Prostate gland (tissue), 2 donors: ENCODE measurements around the gene HADHA.

Experiments used
- POLR2A ChIP-seq: fragments of 450-650 bp; IDR thresholded peaks from one replicate; pipeline ENCODE4 v1.6.1; 2016; ENCODE audit warnings: antibody characterized with exemption, mild to moderate bottlenecking
- TF ChIP-seq, protein P1 (sequence below), 4 experiments: fragments of 200-600 bp in 2 of 4; fragments of 450-650 bp in 2 of 4; sonication (generic) in 2 of 4; IDR thresholded peaks; 1 replicate in 3 of 4; 2 replicates in 1 of 4; pipeline ENCODE4 v1.5.1; 2016 to 2019; ENCODE audit warnings: antibody characterized with exemption in 4 of 4, mild to moderate bottlenecking in 2 of 4, moderate library complexity in 2 of 4

DNA sequence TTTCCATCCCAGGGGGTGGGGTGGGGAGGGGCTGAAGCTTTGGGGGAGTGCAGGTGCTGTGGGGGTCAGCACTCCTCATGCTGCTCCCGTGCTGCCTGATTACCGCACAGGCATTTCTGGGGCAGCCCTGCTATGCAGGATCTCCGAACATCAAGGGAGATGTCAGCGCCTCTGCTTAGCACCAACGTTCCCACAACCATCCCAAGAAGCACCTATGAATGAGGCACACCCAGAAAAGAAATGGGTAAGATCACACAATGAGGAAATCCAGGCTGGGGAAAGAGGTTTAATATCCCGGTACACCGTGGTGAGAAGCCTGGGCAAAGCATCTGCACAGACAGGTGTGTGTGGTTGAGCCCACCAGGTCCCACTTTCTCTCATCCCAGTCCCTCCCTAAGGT lies 54.1 kb downstream of the HADHA start:
- no peak for TF ChIP-seq POLR2A
- TF ChIP-seq, protein P1, sequence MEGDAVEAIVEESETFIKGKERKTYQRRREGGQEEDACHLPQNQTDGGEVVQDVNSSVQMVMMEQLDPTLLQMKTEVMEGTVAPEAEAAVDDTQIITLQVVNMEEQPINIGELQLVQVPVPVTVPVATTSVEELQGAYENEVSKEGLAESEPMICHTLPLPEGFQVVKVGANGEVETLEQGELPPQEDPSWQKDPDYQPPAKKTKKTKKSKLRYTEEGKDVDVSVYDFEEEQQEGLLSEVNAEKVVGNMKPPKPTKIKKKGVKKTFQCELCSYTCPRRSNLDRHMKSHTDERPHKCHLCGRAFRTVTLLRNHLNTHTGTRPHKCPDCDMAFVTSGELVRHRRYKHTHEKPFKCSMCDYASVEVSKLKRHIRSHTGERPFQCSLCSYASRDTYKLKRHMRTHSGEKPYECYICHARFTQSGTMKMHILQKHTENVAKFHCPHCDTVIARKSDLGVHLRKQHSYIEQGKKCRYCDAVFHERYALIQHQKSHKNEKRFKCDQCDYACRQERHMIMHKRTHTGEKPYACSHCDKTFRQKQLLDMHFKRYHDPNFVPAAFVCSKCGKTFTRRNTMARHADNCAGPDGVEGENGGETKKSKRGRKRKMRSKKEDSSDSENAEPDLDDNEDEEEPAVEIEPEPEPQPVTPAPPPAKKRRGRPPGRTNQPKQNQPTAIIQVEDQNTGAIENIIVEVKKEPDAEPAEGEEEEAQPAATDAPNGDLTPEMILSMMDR (IDR thresholded peaks at IDR 0.05), result no peak
